ENCODE data around the gene MYOZ2. TPM values are rescaled to one million over a fixed set of nuclear protein-coding genes. Genes with fewer than 3 reads are reported as not detected.
A peak's percentile ranks its signal among the peaks of the same experiment; 100 is the strongest.

Gene MYOZ2
- total RNA-seq, 1 donor from 2014 or later, result not detected

- Mint-ChIP-seq H3K36me3 (ENCODE audit: low read depth, unreplicated experiment) (no peaks in the 10 kb centered on the region), H3K9me3 (ENCODE audit: unreplicated experiment) (no peaks in the 10 kb centered on the region), H3K27ac (ENCODE audit: unreplicated experiment) (peak overlapping the region; percentile 99), H3K4me3 (ENCODE audit: unreplicated experiment) (peak overlapping the region; percentile 97), H3K4me1 (ENCODE audit: unreplicated experiment) (peaks cover 12% of the 10 kb centered on the region), H3K27me3 (ENCODE audit: unreplicated experiment) (peaks cover 13% of the 10 kb centered on the region)
- TF ChIP-seq, protein P1, sequence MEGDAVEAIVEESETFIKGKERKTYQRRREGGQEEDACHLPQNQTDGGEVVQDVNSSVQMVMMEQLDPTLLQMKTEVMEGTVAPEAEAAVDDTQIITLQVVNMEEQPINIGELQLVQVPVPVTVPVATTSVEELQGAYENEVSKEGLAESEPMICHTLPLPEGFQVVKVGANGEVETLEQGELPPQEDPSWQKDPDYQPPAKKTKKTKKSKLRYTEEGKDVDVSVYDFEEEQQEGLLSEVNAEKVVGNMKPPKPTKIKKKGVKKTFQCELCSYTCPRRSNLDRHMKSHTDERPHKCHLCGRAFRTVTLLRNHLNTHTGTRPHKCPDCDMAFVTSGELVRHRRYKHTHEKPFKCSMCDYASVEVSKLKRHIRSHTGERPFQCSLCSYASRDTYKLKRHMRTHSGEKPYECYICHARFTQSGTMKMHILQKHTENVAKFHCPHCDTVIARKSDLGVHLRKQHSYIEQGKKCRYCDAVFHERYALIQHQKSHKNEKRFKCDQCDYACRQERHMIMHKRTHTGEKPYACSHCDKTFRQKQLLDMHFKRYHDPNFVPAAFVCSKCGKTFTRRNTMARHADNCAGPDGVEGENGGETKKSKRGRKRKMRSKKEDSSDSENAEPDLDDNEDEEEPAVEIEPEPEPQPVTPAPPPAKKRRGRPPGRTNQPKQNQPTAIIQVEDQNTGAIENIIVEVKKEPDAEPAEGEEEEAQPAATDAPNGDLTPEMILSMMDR (IDR thresholded peaks at IDR 0.05; ENCODE audit: unreplicated experiment), result no peak
- no peak for DNase-seq (ENCODE audit: low spot score)
These were observed 75.1 kb downstream of the MYOZ2 start for GRCh38 chr4:119210775-119211174.

- peak overlapping the region; percentile 99 for H3K27ac Mint-ChIP-seq (ENCODE audit: unreplicated experiment)
- no peaks in the 10 kb centered on the region for H3K36me3 Mint-ChIP-seq (ENCODE audit: low read depth, unreplicated experiment)
- peaks cover 12% of the 10 kb centered on the region for H3K4me1 Mint-ChIP-seq (ENCODE audit: unreplicated experiment)
- H3K4me3 Mint-ChIP-seq (ENCODE audit: unreplicated experiment), result peak overlapping the region; percentile 97
- TF ChIP-seq, protein P1 (IDR thresholded peaks at IDR 0.05; ENCODE audit: unreplicated experiment), result no peak
- no peaks in the 10 kb centered on the region for H3K9me3 Mint-ChIP-seq (ENCODE audit: unreplicated experiment)
- peaks cover 13% of the 10 kb centered on the region for H3K27me3 Mint-ChIP-seq (ENCODE audit: unreplicated experiment)
- no peak for DNase-seq (ENCODE audit: low spot score)
These were observed 76.2 kb downstream of the MYOZ2 start for GRCh38 chr4:119211867-119212233.

- TF ChIP-seq, protein P1 (IDR thresholded peaks at IDR 0.05; ENCODE audit: unreplicated experiment), result no peak
- DNase-seq (ENCODE audit: low spot score), result peak; percentile 99
- H3K4me1 Mint-ChIP-seq (ENCODE audit: unreplicated experiment), result peaks cover 12% of the 10 kb centered on the region
- peaks cover under 1% of the 10 kb centered on the region for H3K36me3 Mint-ChIP-seq (ENCODE audit: low read depth, unreplicated experiment)
- H3K27ac Mint-ChIP-seq (ENCODE audit: unreplicated experiment), result peak within 1 kb of the TSS; percentile 99
- H3K27me3 Mint-ChIP-seq (ENCODE audit: unreplicated experiment), result peaks cover 13% of the 10 kb centered on the region
- peak within 1 kb of the TSS; percentile 97 for H3K4me3 Mint-ChIP-seq (ENCODE audit: unreplicated experiment)
- no peaks in the 10 kb centered on the region for H3K9me3 Mint-ChIP-seq (ENCODE audit: unreplicated experiment)
These were observed 76.8 kb downstream of the MYOZ2 start, which contains the start of gene USP53 for GRCh38 chr4:119212234-119212963. TSS of gene USP53 (plus strand) at chr4:119212713. CDS start at chr4:119239760, 27,047 bp downstream.

GRCh38 chr4:119212964-119213606 is 77.5 kb downstream of the MYOZ2 start:
- Mint-ChIP-seq H3K4me1 (ENCODE audit: unreplicated experiment) (peaks cover 12% of the 10 kb centered on the region), H3K9me3 (ENCODE audit: unreplicated experiment) (no peaks in the 10 kb centered on the region), H3K27ac (ENCODE audit: unreplicated experiment) (peak overlapping the region; percentile 79), H3K4me3 (ENCODE audit: unreplicated experiment) (peak overlapping the region; percentile 96), H3K27me3 (ENCODE audit: unreplicated experiment) (peaks cover 13% of the 10 kb centered on the region), H3K36me3 (ENCODE audit: low read depth, unreplicated experiment) (peaks cover 6% of the 10 kb centered on the region)
- DNase-seq (ENCODE audit: low spot score), result peak; percentile 78
- TF ChIP-seq, protein P1 (IDR thresholded peaks at IDR 0.05; ENCODE audit: unreplicated experiment), result no peak

GRCh38 chr4:119218093-119218492 is 82.5 kb downstream of the MYOZ2 start:
- no peak overlapping the region for H3K27ac Mint-ChIP-seq (ENCODE audit: unreplicated experiment)
- TF ChIP-seq, protein P1 (IDR thresholded peaks at IDR 0.05; ENCODE audit: unreplicated experiment), result no peak
- peaks cover 2% of the 10 kb centered on the region for H3K4me1 Mint-ChIP-seq (ENCODE audit: unreplicated experiment)
- peaks cover under 1% of the 10 kb centered on the region for H3K27me3 Mint-ChIP-seq (ENCODE audit: unreplicated experiment)
- H3K36me3 Mint-ChIP-seq (ENCODE audit: low read depth, unreplicated experiment), result peaks cover 16% of the 10 kb centered on the region
- H3K4me3 Mint-ChIP-seq (ENCODE audit: unreplicated experiment), result no peak overlapping the region
- no peaks in the 10 kb centered on the region for H3K9me3 Mint-ChIP-seq (ENCODE audit: unreplicated experiment)
- no peak for DNase-seq (ENCODE audit: low spot score)
